Measurements from ENCODE around the gene MRPL51.

The MRPL51 gene

DNA sequence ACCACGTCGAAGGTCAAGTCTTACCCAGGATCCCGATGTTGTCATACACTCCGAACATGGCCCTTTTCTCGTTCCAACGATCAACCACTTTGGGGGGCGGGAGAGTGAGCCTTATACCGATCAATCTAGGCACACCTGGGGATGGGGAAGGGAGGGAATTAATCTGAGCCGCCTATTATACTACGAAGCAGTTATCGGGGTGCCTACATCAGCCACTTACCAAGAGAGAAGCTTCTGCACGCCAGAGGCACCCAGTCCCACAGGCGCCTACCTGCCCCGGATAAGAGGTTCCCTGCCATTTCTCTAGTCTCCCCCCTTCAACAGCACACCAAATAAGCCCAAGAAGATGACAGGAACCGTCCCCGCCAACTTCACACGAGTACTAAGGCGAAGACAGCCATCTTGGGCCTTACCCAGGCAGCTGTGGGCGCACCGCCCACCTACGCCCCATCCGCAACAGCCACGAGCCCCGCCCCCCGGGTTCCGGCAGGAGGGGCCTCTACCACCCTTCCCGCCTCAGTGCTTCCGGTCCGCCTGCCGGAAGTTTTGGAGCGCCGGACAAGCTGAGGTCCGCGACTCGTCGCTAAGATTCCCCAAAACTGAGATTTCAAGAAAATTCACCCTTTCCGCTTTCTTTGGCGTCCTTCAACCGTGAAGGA lies at the start of gene MRPL51:
MRPL51 (minus strand) TSS at position 425 of the 659 bp plus-strand sequence; CDS start at position 299, 126 bp downstream.
- peak; percentile 97 for DNase-seq (ENCODE audit: low read depth)

DNA sequence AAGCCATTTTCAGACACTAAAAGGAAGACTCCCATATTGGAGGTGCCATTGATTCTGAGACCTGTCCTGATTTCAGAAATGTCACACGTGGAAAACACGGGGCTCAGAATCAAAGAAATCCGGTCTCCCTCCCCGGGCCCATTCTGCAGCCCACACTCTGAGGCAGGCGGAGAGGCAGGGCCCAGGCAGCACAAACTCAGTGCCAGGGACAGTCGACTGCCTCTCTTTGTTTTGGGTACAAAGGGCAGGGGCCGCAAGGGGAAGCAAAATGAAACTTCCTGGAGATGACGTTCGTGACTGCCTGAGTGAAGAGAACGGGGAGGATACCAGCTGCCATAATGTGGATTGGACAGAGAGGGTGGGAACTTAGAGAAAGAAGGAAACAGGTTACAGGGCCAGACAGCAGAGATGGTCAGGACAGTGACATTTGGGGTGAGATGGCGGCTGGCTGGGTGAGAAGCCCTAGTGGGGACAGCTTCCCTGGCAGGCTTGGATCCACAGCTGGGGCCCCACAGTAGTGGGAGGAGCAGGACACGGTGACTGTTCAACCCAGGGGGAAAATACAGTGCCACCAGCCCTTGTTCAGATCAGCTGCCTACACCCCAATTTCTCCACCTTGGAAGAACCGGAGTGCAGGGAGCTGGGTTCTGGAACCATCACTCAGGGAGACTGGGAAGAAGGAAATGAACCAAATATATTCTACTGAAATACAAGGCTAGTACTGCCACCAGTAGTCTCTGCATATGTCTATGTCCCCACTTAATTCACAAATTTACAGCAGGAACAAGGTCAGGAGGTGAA lies 49.3 kb upstream of the MRPL51 start:
- no peak for DNase-seq (ENCODE audit: low read depth)

DNA sequence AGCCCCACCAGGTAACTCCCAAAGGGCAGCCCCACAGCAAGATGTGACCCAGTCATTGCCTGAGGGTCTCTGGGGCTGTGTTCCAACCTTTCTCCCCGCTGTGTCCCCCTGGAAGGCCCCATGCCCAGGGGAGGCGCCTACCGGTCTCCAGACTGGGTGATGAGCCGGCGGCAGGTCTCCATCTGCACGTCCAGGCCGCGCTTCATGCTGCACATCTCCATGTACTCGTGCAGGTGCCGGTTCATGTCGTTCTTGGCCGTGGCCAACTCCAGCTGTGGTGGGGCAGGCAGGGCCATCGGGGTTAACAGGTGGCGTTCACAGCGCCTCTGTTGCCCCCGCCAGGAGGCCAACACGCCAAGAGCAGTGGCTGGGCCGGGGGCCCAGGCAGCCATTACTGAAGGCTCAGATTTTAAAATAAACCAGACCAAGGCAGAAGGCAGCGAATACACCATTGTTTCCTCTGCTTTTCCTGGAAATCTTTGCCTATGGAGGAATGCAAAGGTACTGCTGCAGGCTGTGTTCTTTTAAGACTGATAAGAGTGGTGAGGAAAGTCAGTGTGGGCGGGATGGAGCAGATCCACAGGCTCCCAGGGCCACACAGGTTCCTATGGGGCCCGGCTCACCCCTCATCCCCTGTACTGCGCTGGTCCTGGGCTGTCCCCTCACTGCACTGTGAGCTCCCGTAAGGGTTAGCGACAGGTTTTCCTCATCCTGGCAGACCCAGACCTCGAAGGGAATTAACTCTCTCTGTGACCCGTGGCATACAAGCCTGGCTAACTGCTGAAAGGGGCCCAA lies 48.5 kb upstream of the MRPL51 start:
- no peak for DNase-seq (ENCODE audit: low read depth)

DNA sequence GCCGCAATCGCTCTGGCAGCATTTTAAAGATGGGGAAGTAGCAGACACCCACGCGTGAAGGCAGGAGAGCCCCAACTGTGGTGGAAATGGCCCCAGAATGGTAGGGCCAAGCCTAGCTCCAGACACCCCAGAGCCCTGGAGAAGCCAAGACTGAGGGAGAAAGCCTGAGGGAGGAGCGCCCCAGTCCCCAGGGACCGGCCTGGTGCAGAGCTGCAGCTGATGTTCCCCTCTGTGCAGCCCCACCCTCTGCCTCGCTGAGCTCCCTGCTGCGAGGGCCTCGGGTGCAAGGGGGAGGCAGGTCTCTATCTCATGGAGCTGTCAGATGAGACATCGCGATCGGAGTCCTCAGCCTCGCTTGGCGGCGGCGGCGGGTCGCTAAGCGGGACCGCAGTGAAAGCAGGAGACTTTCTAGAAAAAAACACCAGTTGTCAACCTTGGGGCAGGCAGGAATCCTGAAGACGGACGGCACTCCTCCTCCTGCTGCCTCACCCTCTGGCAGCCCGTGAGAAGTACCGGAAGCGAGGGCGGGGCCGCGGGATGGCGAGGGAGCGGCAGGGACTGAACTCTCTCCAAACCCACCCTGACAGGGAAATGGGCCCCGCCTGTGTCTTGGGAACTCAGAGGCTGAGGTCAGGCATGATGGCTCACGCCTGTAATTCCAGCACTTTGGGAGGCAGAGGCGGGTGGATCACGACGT lies 47.3 kb upstream of the MRPL51 start:
- peak; percentile 89 for DNase-seq (ENCODE audit: low read depth)

DNA sequence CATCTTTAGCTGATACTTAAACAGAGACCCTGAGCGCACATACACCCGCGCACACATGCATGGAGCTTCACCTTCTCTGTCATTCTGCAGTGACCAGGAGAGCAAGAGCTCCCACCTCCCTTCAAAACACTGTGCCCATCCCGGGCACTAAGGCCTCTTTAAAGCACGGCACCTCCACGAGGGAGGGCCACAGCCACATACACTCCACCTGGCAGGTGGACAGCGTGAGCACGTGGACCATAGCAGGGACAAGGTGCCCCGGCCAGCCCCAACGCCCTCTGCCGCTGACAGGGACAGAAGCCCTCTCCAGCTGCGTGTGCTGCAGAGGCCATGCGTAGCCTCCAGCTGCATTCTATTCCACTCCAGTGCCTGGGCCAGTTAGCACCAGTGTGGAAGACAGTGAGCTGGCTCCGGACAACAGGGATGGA lies 46.7 kb upstream of the MRPL51 start:
- no peak for DNase-seq (ENCODE audit: low read depth)

DNA sequence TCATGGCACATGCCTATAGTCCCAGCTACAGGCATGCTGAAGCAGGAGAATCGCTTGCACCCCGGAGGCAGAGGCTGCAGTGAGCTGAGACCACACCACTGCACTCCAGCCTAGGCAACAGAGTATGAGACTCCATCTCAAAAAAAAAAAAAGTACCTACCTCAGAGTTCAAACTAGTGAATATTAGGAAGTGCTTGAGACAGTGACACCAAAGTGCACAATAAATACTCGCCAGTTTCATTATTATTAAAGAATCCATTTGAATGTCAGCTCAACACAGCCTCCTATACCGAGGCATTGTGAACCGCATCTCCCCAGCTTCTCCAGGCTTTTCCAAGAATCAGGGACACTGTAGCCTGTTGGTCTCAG lies 46.2 kb upstream of the MRPL51 start:
- DNase-seq (ENCODE audit: low read depth): no peak

DNA sequence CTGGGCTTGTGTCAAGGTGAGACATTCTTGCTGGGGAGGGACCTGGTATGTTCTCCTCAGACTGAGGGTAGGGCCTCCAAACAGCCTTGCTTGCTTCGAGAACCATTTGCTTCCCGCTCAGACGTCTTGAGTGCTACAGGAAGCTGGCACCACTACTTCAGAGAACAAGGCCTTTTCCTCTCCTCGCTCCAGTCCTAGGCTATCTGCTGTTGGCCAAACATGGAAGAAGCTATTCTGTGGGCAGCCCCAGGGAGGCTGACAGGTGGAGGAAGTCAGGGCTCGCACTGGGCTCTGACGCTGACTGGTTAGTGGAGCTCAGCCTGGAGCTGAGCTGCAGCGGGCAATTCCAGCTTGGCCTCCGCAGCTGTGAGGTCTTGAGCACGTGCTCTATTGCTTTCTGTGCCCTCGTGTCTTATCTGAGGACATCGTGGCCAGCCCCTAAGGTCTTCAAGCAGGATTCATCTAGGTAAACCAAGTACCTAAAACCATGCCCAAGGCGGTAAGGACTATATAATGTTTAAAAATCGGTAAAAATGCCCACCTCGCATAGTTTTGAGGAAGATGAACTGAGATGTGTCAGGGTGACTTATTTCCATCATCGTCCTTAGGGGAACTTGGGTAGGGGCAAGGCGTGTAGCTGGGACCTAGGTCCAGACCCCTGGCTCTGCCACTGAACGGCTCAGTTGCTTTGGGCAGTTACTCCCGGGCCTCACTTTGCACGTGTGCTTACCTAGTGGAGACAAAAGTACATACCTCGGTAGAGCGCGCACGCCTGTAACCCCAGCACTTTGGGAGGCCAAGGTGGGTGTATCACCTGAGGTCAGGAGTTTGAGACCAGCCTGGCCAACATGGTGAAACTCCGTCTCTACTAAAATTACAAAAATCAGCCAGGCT lies 45.6 kb upstream of the MRPL51 start:
- DNase-seq (ENCODE audit: low read depth): peak; percentile 25

DNA sequence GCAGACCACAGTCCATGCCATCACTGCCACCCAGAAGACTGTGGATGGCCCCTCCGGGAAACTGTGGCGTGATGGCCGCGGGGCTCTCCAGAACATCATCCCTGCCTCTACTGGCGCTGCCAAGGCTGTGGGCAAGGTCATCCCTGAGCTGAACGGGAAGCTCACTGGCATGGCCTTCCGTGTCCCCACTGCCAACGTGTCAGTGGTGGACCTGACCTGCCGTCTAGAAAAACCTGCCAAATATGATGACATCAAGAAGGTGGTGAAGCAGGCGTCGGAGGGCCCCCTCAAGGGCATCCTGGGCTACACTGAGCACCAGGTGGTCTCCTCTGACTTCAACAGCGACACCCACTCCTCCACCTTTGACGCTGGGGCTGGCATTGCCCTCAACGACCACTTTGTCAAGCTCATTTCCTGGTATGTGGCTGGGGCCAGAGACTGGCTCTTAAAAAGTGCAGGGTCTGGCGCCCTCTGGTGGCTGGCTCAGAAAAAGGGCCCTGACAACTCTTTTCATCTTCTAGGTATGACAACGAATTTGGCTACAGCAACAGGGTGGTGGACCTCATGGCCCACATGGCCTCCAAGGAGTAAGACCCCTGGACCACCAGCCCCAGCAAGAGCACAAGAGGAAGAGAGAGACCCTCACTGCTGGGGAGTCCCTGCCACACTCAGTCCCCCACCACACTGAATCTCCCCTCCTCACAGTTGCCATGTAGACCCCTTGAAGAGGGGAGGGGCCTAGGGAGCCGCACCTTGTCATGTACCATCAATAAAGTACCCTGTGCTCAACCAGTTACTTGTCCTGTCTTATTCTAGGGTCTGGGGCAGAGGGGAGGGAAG lies 44.7 kb upstream of the MRPL51 start:
- DNase-seq (ENCODE audit: low read depth): peak; percentile 77

DNA sequence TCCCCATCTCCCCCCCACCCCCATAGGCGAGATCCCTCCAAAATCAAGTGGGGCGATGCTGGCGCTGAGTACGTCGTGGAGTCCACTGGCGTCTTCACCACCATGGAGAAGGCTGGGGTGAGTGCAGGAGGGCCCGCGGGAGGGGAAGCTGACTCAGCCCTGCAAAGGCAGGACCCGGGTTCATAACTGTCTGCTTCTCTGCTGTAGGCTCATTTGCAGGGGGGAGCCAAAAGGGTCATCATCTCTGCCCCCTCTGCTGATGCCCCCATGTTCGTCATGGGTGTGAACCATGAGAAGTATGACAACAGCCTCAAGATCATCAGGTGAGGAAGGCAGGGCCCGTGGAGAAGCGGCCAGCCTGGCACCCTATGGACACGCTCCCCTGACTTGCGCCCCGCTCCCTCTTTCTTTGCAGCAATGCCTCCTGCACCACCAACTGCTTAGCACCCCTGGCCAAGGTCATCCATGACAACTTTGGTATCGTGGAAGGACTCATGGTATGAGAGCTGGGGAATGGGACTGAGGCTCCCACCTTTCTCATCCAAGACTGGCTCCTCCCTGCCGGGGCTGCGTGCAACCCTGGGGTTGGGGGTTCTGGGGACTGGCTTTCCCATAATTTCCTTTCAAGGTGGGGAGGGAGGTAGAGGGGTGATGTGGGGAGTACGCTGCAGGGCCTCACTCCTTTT lies 44.0 kb upstream of the MRPL51 start:
- peak; percentile 33 for DNase-seq (ENCODE audit: low read depth)

DNA sequence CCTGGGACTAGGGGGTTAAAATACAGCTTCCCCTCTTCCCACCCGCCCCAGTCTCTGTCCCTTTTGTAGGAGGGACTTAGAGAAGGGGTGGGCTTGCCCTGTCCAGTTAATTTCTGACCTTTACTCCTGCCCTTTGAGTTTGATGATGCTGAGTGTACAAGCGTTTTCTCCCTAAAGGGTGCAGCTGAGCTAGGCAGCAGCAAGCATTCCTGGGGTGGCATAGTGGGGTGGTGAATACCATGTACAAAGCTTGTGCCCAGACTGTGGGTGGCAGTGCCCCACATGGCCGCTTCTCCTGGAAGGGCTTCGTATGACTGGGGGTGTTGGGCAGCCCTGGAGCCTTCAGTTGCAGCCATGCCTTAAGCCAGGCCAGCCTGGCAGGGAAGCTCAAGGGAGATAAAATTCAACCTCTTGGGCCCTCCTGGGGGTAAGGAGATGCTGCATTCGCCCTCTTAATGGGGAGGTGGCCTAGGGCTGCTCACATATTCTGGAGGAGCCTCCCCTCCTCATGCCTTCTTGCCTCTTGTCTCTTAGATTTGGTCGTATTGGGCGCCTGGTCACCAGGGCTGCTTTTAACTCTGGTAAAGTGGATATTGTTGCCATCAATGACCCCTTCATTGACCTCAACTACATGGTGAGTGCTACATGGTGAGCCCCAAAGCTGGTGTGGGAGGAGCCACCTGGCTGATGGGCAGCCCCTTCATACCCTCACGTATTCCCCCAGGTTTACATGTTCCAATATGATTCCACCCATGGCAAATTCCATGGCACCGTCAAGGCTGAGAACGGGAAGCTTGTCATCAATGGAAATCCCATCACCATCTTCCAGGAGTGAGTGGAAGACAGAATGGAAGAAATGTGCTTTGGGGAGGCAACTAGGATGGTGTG lies 43.1 kb upstream of the MRPL51 start:
- DNase-seq (ENCODE audit: low read depth): peak; percentile 8

DNA sequence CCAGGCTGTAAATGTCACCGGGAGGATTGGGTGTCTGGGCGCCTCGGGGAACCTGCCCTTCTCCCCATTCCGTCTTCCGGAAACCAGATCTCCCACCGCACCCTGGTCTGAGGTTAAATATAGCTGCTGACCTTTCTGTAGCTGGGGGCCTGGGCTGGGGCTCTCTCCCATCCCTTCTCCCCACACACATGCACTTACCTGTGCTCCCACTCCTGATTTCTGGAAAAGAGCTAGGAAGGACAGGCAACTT lies 42.6 kb upstream of the MRPL51 start:
- no peak for DNase-seq (ENCODE audit: low read depth)

DNA sequence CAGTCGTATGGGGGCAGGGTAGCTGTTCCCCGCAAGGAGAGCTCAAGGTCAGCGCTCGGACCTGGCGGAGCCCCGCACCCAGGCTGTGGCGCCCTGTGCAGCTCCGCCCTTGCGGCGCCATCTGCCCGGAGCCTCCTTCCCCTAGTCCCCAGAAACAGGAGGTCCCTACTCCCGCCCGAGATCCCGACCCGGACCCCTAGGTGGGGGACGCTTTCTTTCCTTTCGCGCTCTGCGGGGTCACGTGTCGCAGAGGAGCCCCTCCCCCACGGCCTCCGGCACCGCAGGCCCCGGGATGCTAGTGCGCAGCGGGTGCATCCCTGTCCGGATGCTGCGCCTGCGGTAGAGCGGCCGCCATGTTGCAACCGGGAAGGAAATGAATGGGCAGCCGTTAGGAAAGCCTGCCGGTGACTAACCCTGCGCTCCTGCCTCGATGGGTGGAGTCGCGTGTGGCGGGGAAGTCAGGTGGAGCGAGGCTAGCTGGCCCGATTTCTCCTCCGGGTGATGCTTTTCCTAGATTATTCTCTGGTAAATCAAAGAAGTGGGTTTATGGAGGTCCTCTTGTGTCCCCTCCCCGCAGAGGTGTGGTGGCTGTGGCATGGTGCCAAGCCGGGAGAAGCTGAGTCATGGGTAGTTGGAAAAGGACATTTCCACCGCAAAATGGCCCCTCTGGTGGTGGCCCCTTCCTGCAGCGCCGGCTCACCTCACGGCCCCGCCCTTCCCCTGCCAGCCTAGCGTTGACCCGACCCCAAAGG lies 42.1 kb upstream of the MRPL51 start:
- peak; percentile 90 for DNase-seq (ENCODE audit: low read depth)

DNA sequence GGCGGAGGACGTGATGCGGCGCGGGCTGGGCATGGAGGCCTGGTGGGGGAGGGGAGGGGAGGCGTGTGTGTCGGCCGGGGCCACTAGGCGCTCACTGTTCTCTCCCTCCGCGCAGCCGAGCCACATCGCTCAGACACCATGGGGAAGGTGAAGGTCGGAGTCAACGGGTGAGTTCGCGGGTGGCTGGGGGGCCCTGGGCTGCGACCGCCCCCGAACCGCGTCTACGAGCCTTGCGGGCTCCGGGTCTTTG lies 41.6 kb upstream of the MRPL51 start:
- DNase-seq (ENCODE audit: low read depth): no peak

DNA sequence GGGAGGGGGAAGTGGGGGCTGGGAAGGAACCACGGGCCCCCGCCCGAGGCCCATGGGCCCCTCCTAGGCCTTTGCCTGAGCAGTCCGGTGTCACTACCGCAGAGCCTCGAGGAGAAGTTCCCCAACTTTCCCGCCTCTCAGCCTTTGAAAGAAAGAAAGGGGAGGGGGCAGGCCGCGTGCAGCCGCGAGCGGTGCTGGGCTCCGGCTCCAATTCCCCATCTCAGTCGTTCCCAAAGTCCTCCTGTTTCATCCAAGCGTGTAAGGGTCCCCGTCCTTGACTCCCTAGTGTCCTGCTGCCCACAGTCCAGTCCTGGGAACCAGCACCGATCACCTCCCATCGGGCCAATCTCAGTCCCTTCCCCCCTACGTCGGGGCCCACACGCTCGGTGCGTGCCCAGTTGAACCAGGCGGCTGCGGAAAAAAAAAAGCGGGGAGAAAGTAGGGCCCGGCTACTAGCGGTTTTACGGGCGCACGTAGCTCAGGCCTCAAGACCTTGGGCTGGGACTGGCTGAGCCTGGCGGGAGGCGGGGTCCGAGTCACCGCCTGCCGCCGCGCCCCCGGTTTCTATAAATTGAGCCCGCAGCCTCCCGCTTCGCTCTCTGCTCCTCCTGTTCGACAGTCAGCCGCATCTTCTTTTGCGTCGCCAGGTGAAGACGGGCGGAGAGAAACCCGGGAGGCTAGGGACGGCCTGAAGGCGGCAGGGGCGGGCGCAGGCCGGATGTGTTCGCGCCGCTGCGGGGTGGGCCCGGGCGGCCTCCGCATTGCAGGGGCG lies 41.0 kb upstream of the MRPL51 start, which contains the start of gene GAPDH:
GAPDH (plus strand) TSS at position 595 of the 772 bp plus-strand sequence. CDS start 316 bp downstream, outside the sequence.
- DNase-seq (ENCODE audit: low read depth): peak; percentile 98

DNA sequence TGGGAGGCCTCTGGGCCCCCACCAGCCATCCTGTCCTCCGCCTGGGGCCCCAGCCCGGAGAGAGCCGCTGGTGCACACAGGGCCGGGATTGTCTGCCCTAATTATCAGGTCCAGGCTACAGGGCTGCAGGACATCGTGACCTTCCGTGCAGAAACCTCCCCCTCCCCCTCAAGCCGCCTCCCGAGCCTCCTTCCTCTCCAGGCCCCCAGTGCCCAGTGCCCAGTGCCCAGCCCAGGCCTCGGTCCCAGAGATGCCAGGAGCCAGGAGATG lies 40.5 kb upstream of the MRPL51 start:
- no peak for DNase-seq (ENCODE audit: low read depth)

DNA sequence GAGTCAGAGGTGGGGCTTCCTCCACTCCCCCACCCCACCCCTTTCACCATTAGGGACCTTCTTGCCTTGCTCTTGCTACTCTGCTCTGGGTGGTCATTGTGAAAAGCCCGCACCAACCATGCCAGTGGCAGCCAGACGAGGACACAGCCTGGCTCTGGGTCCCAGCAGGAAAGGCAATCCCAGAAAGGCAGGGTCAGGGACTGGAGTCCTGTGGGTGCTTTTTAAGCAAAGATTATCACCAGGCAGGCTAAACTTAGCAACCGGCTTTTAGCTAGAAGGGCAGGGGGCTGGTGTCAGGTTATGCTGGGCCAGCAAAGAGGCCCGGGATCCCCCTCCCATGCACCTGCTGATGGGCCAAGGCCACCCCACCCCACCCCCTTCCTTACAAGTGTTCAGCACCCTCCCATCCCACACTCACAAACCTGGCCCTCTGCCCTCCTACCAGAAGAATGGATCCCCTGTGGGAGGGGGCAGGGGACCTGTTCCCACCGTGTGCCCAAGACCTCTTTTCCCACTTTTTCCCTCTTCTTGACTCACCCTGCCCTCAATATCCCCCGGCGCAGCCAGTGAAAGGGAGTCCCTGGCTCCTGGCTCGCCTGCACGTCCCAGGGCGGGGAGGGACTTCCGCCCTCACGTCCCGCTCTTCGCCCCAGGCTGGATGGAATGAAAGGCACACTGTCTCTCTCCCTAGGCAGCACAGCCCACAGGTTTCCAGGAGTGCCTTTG lies 40.0 kb upstream of the MRPL51 start:
- DNase-seq (ENCODE audit: low read depth): peak; percentile 62
